Dendritic cell treated with granulocyte-macrophage colony-stimulating factor and Interleukin-4, amounts not matched to agents 40 ng/mL and 50 ng/mL, for 4 days (primary cell): Measurements from ENCODE around the gene HID1.

Source experiments
- H3K27ac Mint-ChIP-seq: one replicate; pipeline ENCODE4 v1.8.0; 2022; ENCODE audit warnings: mild to moderate bottlenecking, mixed read lengths
- H3K27me3 Mint-ChIP-seq: one replicate; pipeline ENCODE4 v1.8.0; 2022; ENCODE audit warnings: mild to moderate bottlenecking, mixed read lengths
- H3K36me3 Mint-ChIP-seq: one replicate; pipeline ENCODE4 v1.8.0; 2022; ENCODE audit warnings: low read depth, mixed read lengths
- H3K4me1 Mint-ChIP-seq: one replicate; pipeline ENCODE4 v1.8.0; 2022; ENCODE audit warnings: low read depth, mixed read lengths
- H3K4me3 Mint-ChIP-seq: one replicate; pipeline ENCODE4 v1.8.0; 2022; ENCODE audit warnings: mild to moderate bottlenecking, moderate library complexity, mixed read lengths
- H3K9me3 Mint-ChIP-seq: one replicate; pipeline ENCODE4 v1.8.0; 2022; ENCODE audit warnings: mixed read lengths
- intact Hi-C: fragments of 100-400 bp; cut with micrococcal nuclease; formaldehyde crosslinking; loops from one replicate; pipeline ENCODE4 v1.15.0; 2022

The HID1 gene

GRCh38 chr17:74972107-74972972 is at the start of gene HID1:
TSS of gene HID1 (minus strand) at chr17:74972759. CDS start at chr17:74972656, 103 bp downstream.
- Mint-ChIP-seq H3K36me3 (no peaks in the 10 kb centered on the region), H3K4me3 (peak within 1 kb of the TSS; percentile 49), H3K4me1 (peaks cover 6% of the 10 kb centered on the region), H3K9me3 (no peaks in the 10 kb centered on the region), H3K27me3 (peaks cover 78% of the 10 kb centered on the region), H3K27ac (peak within 1 kb of the TSS; percentile 2)
- intact Hi-C loops, result no loop called here

GRCh38 chr17:75020331-75021110 is 48.0 kb upstream of the HID1 start:
- no peak overlapping the region for H3K27ac Mint-ChIP-seq
- H3K4me3 Mint-ChIP-seq, result no peak overlapping the region
- peaks cover 4% of the 10 kb centered on the region for H3K4me1 Mint-ChIP-seq
- no peaks in the 10 kb centered on the region for H3K9me3 Mint-ChIP-seq
- intact Hi-C loops, result no loop called here
- peaks cover 69% of the 10 kb centered on the region for H3K36me3 Mint-ChIP-seq
- no peaks in the 10 kb centered on the region for H3K27me3 Mint-ChIP-seq

GRCh38 chr17:75019710-75020109 is 47.2 kb upstream of the HID1 start:
- intact Hi-C loops, result no loop called here
- Mint-ChIP-seq H3K9me3 (no peaks in the 10 kb centered on the region), H3K27me3 (no peaks in the 10 kb centered on the region), H3K36me3 (peaks cover 72% of the 10 kb centered on the region), H3K4me1 (peaks cover 7% of the 10 kb centered on the region), H3K4me3 (no peak overlapping the region), H3K27ac (no peak overlapping the region)

- Mint-ChIP-seq H3K4me3 (no peak overlapping the region), H3K9me3 (no peaks in the 10 kb centered on the region), H3K4me1 (peaks cover 9% of the 10 kb centered on the region), H3K27me3 (no peaks in the 10 kb centered on the region), H3K36me3 (peaks cover 74% of the 10 kb centered on the region), H3K27ac (no peak overlapping the region)
- intact Hi-C loops, result no loop called here
Measured at GRCh38 chr17:75019146-75019545, 46.6 kb upstream of the HID1 start.

- intact Hi-C loops, result no loop called here
- H3K9me3 Mint-ChIP-seq, result no peaks in the 10 kb centered on the region
- H3K27me3 Mint-ChIP-seq, result no peaks in the 10 kb centered on the region
- peaks cover 30% of the 10 kb centered on the region for H3K36me3 Mint-ChIP-seq
- peak overlapping the region; percentile 93 for H3K4me3 Mint-ChIP-seq
- H3K27ac Mint-ChIP-seq, result peak overlapping the region; percentile 95
- peaks cover 27% of the 10 kb centered on the region for H3K4me1 Mint-ChIP-seq
Measured at GRCh38 chr17:75013092-75013559, 40.6 kb upstream of the HID1 start.

- H3K4me1 Mint-ChIP-seq, result peaks cover 27% of the 10 kb centered on the region
- H3K9me3 Mint-ChIP-seq, result no peaks in the 10 kb centered on the region
- peak within 1 kb of the TSS; percentile 93 for H3K4me3 Mint-ChIP-seq
- H3K36me3 Mint-ChIP-seq, result peaks cover 30% of the 10 kb centered on the region
- intact Hi-C loops, result no loop called here
- peaks cover 2% of the 10 kb centered on the region for H3K27me3 Mint-ChIP-seq
- H3K27ac Mint-ChIP-seq, result peak within 1 kb of the TSS; percentile 95
Measured at GRCh38 chr17:75012346-75013091, 40.0 kb upstream of the HID1 start, which contains the start of gene MRPL58. TSS of gene MRPL58 (plus strand) at chr17:75012670. CDS start at chr17:75012687, 17 bp downstream.

- Mint-ChIP-seq H3K27me3 (peaks cover 2% of the 10 kb centered on the region), H3K9me3 (no peaks in the 10 kb centered on the region), H3K27ac (peak overlapping the region; percentile 95), H3K36me3 (peaks cover 29% of the 10 kb centered on the region), H3K4me1 (peaks cover 27% of the 10 kb centered on the region), H3K4me3 (peak overlapping the region; percentile 93)
- intact Hi-C loops, result no loop called here
Measured at GRCh38 chr17:75012096-75012345, 39.5 kb upstream of the HID1 start.

GRCh38 chr17:75011401-75012095 is 39.0 kb upstream of the HID1 start:
- peak overlapping the region; percentile 95 for H3K27ac Mint-ChIP-seq
- intact Hi-C loops, result no loop called here
- H3K4me3 Mint-ChIP-seq, result no peak overlapping the region
- H3K9me3 Mint-ChIP-seq, result no peaks in the 10 kb centered on the region
- H3K27me3 Mint-ChIP-seq, result peaks cover 2% of the 10 kb centered on the region
- H3K4me1 Mint-ChIP-seq, result peaks cover 32% of the 10 kb centered on the region
- peaks cover 25% of the 10 kb centered on the region for H3K36me3 Mint-ChIP-seq

- H3K27ac Mint-ChIP-seq, result no peak overlapping the region
- peaks cover 37% of the 10 kb centered on the region for H3K4me1 Mint-ChIP-seq
- no peak overlapping the region for H3K4me3 Mint-ChIP-seq
- H3K36me3 Mint-ChIP-seq, result peaks cover 19% of the 10 kb centered on the region
- peaks cover 2% of the 10 kb centered on the region for H3K27me3 Mint-ChIP-seq
- no peaks in the 10 kb centered on the region for H3K9me3 Mint-ChIP-seq
- intact Hi-C loops, result no loop called here
Measured at GRCh38 chr17:75010683-75011400, 38.3 kb upstream of the HID1 start.

GRCh38 chr17:75009139-75009724 is 36.7 kb upstream of the HID1 start:
- Mint-ChIP-seq H3K27ac (no peak overlapping the region), H3K27me3 (peaks cover 11% of the 10 kb centered on the region), H3K4me1 (peaks cover 27% of the 10 kb centered on the region), H3K9me3 (no peaks in the 10 kb centered on the region), H3K4me3 (no peak overlapping the region), H3K36me3 (peaks cover 23% of the 10 kb centered on the region)
- intact Hi-C loops, result no loop called here

GRCh38 chr17:75008373-75008772 is 35.8 kb upstream of the HID1 start:
- intact Hi-C loops, result no loop called here
- H3K4me3 Mint-ChIP-seq, result no peak overlapping the region
- H3K27me3 Mint-ChIP-seq, result peaks cover 15% of the 10 kb centered on the region
- H3K9me3 Mint-ChIP-seq, result no peaks in the 10 kb centered on the region
- peaks cover 32% of the 10 kb centered on the region for H3K36me3 Mint-ChIP-seq
- H3K4me1 Mint-ChIP-seq, result peaks cover 20% of the 10 kb centered on the region
- H3K27ac Mint-ChIP-seq, result no peak overlapping the region

GRCh38 chr17:75006653-75007052 is 34.1 kb upstream of the HID1 start:
- H3K36me3 Mint-ChIP-seq, result peaks cover 42% of the 10 kb centered on the region
- H3K27me3 Mint-ChIP-seq, result peaks cover 19% of the 10 kb centered on the region
- H3K4me1 Mint-ChIP-seq, result peaks cover 24% of the 10 kb centered on the region
- H3K27ac Mint-ChIP-seq, result peak overlapping the region; percentile 26
- H3K9me3 Mint-ChIP-seq, result no peaks in the 10 kb centered on the region
- intact Hi-C loops, result loop anchor here (1.0 kb wide), 1 partner anchor 45 kb away; no protein-coding TSS in a partner anchor
- H3K4me3 Mint-ChIP-seq, result no peak overlapping the region
